ENCODE data around the gene CYP2S1. TPM values are rescaled to one million over a fixed set of nuclear protein-coding genes. Genes with fewer than 3 reads are reported as not detected.
A peak's percentile ranks its signal among the peaks of the same experiment; 100 is the strongest.

CYP2S1 gene
- total and polyA plus RNA-seq, 9 of the 15 experiments (the other 6 are each of a cell fraction or from before 2014, with no cell fraction given), result 0.07 to 1.9 (median 0.41) TPM

DNA sequence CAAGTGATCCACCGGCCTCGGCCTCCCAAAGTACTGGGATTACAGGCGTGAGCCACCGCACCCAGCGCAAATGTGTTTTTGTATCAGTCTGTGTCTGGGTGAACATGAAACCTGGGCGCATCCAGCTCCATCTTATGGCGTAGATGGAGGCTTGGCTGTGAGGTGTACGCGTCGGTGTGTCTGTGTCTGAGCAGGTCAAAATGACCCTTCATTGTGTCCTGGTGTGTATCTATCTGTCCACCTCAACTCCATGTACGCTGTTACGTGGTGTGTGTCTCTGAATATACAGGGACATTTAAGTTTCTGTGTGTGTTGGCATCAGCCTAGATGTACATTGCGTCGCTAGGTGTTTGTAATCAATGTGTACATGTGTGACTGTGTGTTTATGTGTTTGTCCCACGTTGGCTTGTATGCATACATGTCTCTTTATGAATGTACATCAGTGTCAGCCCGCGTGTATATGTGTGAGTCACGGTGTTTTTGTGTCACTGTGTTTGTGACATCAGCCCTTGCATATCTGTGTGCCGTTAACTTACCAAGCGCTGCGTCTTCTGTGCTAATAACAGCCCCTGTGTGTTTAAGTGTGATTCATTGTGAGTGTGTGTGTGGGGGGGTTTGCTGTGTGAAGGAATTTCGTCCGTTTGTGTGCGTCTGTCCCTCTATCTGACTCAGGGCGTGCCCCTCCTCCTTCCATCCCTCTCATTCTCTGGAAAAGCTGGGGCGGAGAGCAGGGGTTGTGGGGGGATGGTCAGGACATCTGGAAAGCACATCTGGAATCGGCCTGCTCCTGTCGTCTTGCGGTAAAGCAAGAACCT is 32.4 kb downstream of the CYP2S1 start (continued):
- TF ChIP-seq, protein P1, sequence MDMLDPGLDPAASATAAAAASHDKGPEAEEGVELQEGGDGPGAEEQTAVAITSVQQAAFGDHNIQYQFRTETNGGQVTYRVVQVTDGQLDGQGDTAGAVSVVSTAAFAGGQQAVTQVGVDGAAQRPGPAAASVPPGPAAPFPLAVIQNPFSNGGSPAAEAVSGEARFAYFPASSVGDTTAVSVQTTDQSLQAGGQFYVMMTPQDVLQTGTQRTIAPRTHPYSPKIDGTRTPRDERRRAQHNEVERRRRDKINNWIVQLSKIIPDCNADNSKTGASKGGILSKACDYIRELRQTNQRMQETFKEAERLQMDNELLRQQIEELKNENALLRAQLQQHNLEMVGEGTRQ (CRISPR knock-in tag; IDR thresholded peaks at IDR 0.05), result no peak
- TF ChIP-seq ZNF785 (CRISPR knock-in tag; IDR thresholded peaks at IDR 0.05) (no peak), MTA3 (IDR thresholded peaks at IDR 0.05; ENCODE audit: borderline replicate concordance) (0 out of 2 replicates have a peak, but pooled peaks have one; percentile 41), POLR2B (IDR thresholded peaks at IDR 0.05; ENCODE audit: low read depth, partially characterized antibody) (no peak), HMG20A (CRISPR knock-in tag; conservative IDR thresholded peaks at IDR 0.05) (no peak), SNRNP70 (optimal IDR thresholded peaks at IDR 0.05; ENCODE audit: low read depth, low read length) (no peak), EZH2 (IDR thresholded peaks at IDR 0.05; ENCODE audit: borderline replicate concordance, low read depth, low read length) (no peak), NFRKB (IDR thresholded peaks at IDR 0.05; ENCODE audit: low read depth) (peak; percentile 73), PHTF2 (CRISPR knock-in tag; IDR thresholded peaks at IDR 0.05) (no peak), TAF7 (tag; IDR thresholded peaks at IDR 0.05) (no peak), ASH1L (IDR thresholded peaks at IDR 0.05; ENCODE audit: borderline replicate concordance, low read depth, partially characterized antibody) (no peak), CEBPG (CRISPR knock-in tag; IDR thresholded peaks at IDR 0.05) (peak; percentile 47; the same call in 1 of the 2 replicates), CEBPG (tag; conservative IDR thresholded peaks at IDR 0.05 in 1 of 2, IDR thresholded peaks at IDR 0.05 in 1 of 2) (peak in 1 of 2 experiments; percentile 72; a peak in 2 of 4 replicates), CBX1 (IDR thresholded peaks at IDR 0.05; ENCODE audit: low read depth) (no peak), ZKSCAN8 (CRISPR knock-in tag; IDR thresholded peaks at IDR 0.05) (peak; percentile 42; the same call in 1 of the 2 replicates), SIRT6 (IDR thresholded peaks at IDR 0.05; ENCODE audit: low read depth, low read length) (no peak), HNRNPH1 (optimal IDR thresholded peaks at IDR 0.05; ENCODE audit: low read depth, low read length) (no peak)
- TF ChIP-seq, protein P2, sequence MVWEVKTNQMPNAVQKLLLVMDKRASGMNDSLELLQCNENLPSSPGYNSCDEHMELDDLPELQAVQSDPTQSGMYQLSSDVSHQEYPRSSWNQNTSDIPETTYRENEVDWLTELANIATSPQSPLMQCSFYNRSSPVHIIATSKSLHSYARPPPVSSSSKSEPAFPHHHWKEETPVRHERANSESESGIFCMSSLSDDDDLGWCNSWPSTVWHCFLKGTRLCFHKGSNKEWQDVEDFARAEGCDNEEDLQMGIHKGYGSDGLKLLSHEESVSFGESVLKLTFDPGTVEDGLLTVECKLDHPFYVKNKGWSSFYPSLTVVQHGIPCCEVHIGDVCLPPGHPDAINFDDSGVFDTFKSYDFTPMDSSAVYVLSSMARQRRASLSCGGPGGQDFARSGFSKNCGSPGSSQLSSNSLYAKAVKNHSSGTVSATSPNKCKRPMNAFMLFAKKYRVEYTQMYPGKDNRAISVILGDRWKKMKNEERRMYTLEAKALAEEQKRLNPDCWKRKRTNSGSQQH (CRISPR knock-in tag; IDR thresholded peaks at IDR 0.05), result no peak
- TF ChIP-seq, protein P3, sequence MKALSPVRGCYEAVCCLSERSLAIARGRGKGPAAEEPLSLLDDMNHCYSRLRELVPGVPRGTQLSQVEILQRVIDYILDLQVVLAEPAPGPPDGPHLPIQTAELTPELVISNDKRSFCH (CRISPR knock-in tag; IDR thresholded peaks at IDR 0.05), result no peak
- TF ChIP-seq, protein P3 (tag; IDR thresholded peaks at IDR 0.05), result peak; percentile 55; the same call in 1 of the 2 replicates
- TF ChIP-seq, protein P4, sequence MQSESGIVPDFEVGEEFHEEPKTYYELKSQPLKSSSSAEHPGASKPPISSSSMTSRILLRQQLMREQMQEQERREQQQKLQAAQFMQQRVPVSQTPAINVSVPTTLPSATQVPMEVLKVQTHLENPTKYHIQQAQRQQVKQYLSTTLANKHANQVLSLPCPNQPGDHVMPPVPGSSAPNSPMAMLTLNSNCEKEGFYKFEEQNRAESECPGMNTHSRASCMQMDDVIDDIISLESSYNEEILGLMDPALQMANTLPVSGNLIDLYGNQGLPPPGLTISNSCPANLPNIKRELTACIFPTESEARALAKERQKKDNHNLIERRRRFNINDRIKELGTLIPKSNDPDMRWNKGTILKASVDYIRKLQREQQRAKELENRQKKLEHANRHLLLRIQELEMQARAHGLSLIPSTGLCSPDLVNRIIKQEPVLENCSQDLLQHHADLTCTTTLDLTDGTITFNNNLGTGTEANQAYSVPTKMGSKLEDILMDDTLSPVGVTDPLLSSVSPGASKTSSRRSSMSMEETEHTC (IDR thresholded peaks at IDR 0.05), result no peak; the same call in 1 of the 2 replicates
- TF ChIP-seq, protein P5, sequence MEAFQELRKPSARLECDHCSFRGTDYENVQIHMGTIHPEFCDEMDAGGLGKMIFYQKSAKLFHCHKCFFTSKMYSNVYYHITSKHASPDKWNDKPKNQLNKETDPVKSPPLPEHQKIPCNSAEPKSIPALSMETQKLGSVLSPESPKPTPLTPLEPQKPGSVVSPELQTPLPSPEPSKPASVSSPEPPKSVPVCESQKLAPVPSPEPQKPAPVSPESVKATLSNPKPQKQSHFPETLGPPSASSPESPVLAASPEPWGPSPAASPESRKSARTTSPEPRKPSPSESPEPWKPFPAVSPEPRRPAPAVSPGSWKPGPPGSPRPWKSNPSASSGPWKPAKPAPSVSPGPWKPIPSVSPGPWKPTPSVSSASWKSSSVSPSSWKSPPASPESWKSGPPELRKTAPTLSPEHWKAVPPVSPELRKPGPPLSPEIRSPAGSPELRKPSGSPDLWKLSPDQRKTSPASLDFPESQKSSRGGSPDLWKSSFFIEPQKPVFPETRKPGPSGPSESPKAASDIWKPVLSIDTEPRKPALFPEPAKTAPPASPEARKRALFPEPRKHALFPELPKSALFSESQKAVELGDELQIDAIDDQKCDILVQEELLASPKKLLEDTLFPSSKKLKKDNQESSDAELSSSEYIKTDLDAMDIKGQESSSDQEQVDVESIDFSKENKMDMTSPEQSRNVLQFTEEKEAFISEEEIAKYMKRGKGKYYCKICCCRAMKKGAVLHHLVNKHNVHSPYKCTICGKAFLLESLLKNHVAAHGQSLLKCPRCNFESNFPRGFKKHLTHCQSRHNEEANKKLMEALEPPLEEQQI (IDR thresholded peaks at IDR 0.05), result no peak
